Smooth muscle cell (in vitro differentiated cells): ENCODE results near the gene FARP1. TPM values are rescaled to one million over a fixed set of nuclear protein-coding genes. Genes with fewer than 3 reads are reported as not detected.
A peak's percentile ranks its signal among the peaks of the same experiment; 100 is the strongest.

Experiments
- DNase-seq: peaks from one replicate; lab custom pipeline; 2025; ENCODE audit not compliant: unreplicated experiment; lab: John Stamatoyannopoulos, UW
- H2AFZ ChIP-seq: fragments of 200-600 bp; sonication (generic); 2 replicates; pipeline ENCODE4 v1.6.0; 2016; ENCODE audit warnings: antibody characterized with exemption, low read depth, mild to moderate bottlenecking
- H3F3A ChIP-seq: fragments of 200-600 bp; sonication (generic); 2 replicates; pipeline ENCODE4 v1.6.0; 2017; ENCODE audit warnings: antibody characterized with exemption, low read depth
- H3K27ac ChIP-seq: fragments of 200-600 bp; sonication (generic); 2 replicates; pipeline ENCODE4 v1.5.1; 2016; ENCODE audit warnings: low read depth, mild to moderate bottlenecking
- H3K27me3 ChIP-seq: fragments of 200-600 bp; sonication (generic); 2 replicates; pipeline ENCODE4 v1.6.1; 2016; ENCODE audit warnings: low read depth, mild to moderate bottlenecking
- H3K36me3 ChIP-seq: fragments of 200-600 bp; sonication (generic); 2 replicates; pipeline ENCODE4 v1.5.1; 2016; ENCODE audit warnings: low read depth
- H3K4me1 ChIP-seq: fragments of 200-600 bp; sonication (generic); 2 replicates; pipeline ENCODE4 v1.5.1; 2016; ENCODE audit warnings: low read depth
- H3K4me2 ChIP-seq: fragments of 200-600 bp; sonication (generic); 2 replicates; pipeline ENCODE4 v1.6.0; 2016; ENCODE audit warnings: mild to moderate bottlenecking
- H3K4me3 ChIP-seq: fragments of 200-600 bp; sonication (generic); 2 replicates; pipeline ENCODE4 v1.5.1; 2016; ENCODE audit warnings: mild to moderate bottlenecking
- H3K79me2 ChIP-seq: fragments of 200-600 bp; sonication (generic); 2 replicates; pipeline ENCODE4 v1.6.0; 2016; ENCODE audit warnings: low read depth, mild to moderate bottlenecking
- H3K9ac ChIP-seq: fragments of 200-600 bp; sonication (generic); 2 replicates; pipeline ENCODE4 v1.6.0; 2016; ENCODE audit warnings: low read depth
- H3K9me3 ChIP-seq: fragments of 200-600 bp; sonication (generic); replicated peaks from 2 replicates; pipeline ENCODE4 v1.5.1; 2016; ENCODE audit warnings: low read depth
- H4K20me1 ChIP-seq: fragments of 200-600 bp; sonication (generic); 2 replicates; pipeline ENCODE4 v1.6.0; 2016; ENCODE audit warnings: low read depth
- WGBS: methylation state at CpG from one replicate; pipeline ENCODE4 v1.1.7; 2016; ENCODE audit warnings: low lambda C conversion rate; 5-methylcytosine and 5-hydroxymethylcytosine counted together
- polyA plus RNA-seq: library from polyadenylated mRNA; unstranded; fragments of >200 nt; fragmentation: Nextera tagmentation; extraction: Ambion mirVana; gene quantifications from 2 replicates; pipeline ENCODE4 v1.2.1, GENCODE V29; 2016
- total RNA-seq: library from RNA; depleted of rRNA; stranded (reverse); fragments of >200 nt; gene quantifications from 2 replicates; pipeline ENCODE4 v1.2.3, GENCODE V29; 2014
- TF ChIP-seq, protein P1 (sequence below): fragments of 200-600 bp; sonication (generic); IDR thresholded peaks from 2 replicates; pipeline ENCODE4 v1.5.1; 2017; ENCODE audit warnings: borderline replicate concordance, mild to moderate bottlenecking, antibody characterized with exemption; ENCODE audit not compliant: insufficient read depth, poor library complexity, severe bottlenecking

The FARP1 gene
- total and polyA plus RNA-seq, 2 experiments from 2014 or later, result 59.4 to 104 TPM

DNA sequence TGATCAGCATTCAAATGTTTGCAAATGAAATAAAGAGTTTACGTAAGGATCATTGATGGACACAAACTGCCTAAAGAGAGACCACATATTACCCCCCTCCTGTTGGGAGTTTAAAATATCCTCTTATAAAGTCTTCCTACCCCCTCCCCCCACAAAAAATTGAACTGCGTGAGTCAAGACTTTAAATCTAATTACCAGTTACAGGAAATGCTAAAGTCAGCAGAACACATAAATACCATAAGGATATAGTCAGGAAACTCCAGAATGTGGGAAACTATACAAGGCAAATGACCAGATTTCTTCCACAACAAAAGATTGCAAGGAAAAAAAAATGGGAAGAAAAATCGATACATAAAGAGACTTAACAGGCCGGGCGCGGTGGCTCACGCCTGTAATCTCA is 44.4 kb upstream of the FARP1 start:
- Histone ChIP-seq H3F3A (no peaks in the 10 kb centered on the region), H3K9ac (no peak overlapping the region), H3K27ac (peak overlapping the region; percentile 66), H3K4me2 (peak overlapping the region; percentile 70), H3K79me2 (no peaks in the 10 kb centered on the region), H3K4me3 (no peak overlapping the region), H3K36me3 (no peaks in the 10 kb centered on the region), H4K20me1 (no peaks in the 10 kb centered on the region), H3K27me3 (no peaks in the 10 kb centered on the region), H2AFZ (peak overlapping the region; percentile 54), H3K9me3 (no peaks in the 10 kb centered on the region), H3K4me1 (peaks cover 6% of the 10 kb centered on the region)
- WGBS, result 62% methylated on average over 7 of the region's 7 CpGs
- no peak for DNase-seq
- TF ChIP-seq, protein P1, sequence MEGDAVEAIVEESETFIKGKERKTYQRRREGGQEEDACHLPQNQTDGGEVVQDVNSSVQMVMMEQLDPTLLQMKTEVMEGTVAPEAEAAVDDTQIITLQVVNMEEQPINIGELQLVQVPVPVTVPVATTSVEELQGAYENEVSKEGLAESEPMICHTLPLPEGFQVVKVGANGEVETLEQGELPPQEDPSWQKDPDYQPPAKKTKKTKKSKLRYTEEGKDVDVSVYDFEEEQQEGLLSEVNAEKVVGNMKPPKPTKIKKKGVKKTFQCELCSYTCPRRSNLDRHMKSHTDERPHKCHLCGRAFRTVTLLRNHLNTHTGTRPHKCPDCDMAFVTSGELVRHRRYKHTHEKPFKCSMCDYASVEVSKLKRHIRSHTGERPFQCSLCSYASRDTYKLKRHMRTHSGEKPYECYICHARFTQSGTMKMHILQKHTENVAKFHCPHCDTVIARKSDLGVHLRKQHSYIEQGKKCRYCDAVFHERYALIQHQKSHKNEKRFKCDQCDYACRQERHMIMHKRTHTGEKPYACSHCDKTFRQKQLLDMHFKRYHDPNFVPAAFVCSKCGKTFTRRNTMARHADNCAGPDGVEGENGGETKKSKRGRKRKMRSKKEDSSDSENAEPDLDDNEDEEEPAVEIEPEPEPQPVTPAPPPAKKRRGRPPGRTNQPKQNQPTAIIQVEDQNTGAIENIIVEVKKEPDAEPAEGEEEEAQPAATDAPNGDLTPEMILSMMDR, result no peak

DNA sequence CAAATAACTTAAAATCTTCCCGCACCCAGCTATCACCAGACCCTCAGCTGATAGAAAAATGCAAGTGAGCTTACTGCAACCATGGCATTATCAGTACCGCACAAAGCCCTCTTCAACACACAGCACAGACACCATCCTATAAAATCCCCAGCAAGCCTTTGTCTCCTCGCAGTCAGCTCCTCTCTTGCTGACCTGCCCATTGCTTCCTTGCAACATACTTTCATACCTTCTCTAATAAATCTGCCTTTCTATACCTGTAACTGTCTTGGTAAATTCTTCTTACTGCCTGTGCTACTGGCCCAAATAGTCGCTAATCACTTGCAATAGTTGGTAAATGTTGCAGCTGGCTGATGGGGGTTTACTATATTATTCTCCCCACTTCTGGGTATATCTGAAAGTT is 43.3 kb upstream of the FARP1 start:
- Histone ChIP-seq H3K4me1 (peaks cover 6% of the 10 kb centered on the region), H3K36me3 (no peaks in the 10 kb centered on the region), H3K79me2 (no peaks in the 10 kb centered on the region), H3K27ac (no peak overlapping the region), H2AFZ (no peak overlapping the region), H3F3A (no peaks in the 10 kb centered on the region), H3K4me2 (no peak overlapping the region), H3K9me3 (no peaks in the 10 kb centered on the region), H3K9ac (no peak overlapping the region), H3K27me3 (no peaks in the 10 kb centered on the region), H3K4me3 (no peak overlapping the region), H4K20me1 (no peaks in the 10 kb centered on the region)
- no peak for DNase-seq
- TF ChIP-seq, protein P1, result no peak
- 84% methylated on average over 4 of the region's 4 CpGs for WGBS

DNA sequence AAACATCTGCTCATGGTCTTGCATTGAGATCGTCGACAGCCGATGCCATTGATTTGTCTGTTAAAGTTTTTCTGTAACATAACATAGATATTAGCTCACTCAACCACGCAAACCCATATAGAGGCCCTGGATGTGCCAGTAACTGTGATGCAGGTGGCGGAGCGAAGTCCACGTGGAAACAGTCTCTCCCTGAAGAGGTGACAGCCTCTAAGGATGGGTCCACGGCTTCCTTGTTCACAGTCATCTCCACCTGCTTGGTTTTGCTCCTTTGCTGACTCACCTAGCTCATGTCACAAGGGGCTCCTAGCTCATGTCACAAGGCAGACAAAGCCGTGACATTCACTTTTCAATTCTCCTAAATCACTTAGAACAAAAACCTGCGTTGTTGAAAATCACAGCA is 42.4 kb upstream of the FARP1 start:
- Histone ChIP-seq H3K9ac (no peak overlapping the region), H3K27me3 (no peaks in the 10 kb centered on the region), H3K4me3 (no peak overlapping the region), H3K9me3 (no peaks in the 10 kb centered on the region), H3K36me3 (no peaks in the 10 kb centered on the region), H4K20me1 (no peaks in the 10 kb centered on the region), H3K4me1 (peaks cover 8% of the 10 kb centered on the region), H3K79me2 (no peaks in the 10 kb centered on the region), H2AFZ (no peak overlapping the region), H3F3A (no peaks in the 10 kb centered on the region), H3K27ac (no peak overlapping the region), H3K4me2 (no peak overlapping the region)
- TF ChIP-seq, protein P1, result no peak
- no peak for DNase-seq
- 94% methylated on average over 10 of the region's 10 CpGs for WGBS

DNA sequence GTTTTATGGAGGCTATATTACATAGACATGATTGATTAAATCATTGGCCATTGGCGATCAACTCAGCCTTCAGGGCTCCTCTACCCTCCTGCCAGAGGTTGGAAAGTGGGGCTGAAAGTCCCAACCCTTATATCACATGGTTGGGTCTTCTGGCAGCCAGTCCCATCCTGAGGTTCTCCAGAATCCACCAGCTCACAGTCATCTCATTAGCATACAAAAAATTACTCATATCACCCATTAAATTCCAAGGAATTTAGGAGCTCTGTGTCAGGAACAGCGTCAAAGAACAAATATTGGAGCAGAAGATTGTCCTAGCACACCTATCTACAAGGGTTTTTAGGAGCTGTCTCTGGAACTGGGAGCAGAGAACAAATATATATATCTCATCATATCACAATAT is 39.4 kb upstream of the FARP1 start:
- Histone ChIP-seq H4K20me1 (no peaks in the 10 kb centered on the region), H3K9me3 (no peaks in the 10 kb centered on the region), H3K9ac (no peak overlapping the region), H3K4me2 (no peak overlapping the region), H3K4me1 (peaks cover 7% of the 10 kb centered on the region), H3F3A (peaks cover 3% of the 10 kb centered on the region), H3K4me3 (no peak overlapping the region), H3K79me2 (no peaks in the 10 kb centered on the region), H3K27ac (no peak overlapping the region), H2AFZ (no peak overlapping the region), H3K27me3 (no peaks in the 10 kb centered on the region), H3K36me3 (no peaks in the 10 kb centered on the region)
- WGBS, result 91% methylated on average over 2 of the region's 2 CpGs
- TF ChIP-seq, protein P1, result no peak
- DNase-seq, result no peak
